Measurements from ENCODE around the gene NDNF.

Gene NDNF, protein sequence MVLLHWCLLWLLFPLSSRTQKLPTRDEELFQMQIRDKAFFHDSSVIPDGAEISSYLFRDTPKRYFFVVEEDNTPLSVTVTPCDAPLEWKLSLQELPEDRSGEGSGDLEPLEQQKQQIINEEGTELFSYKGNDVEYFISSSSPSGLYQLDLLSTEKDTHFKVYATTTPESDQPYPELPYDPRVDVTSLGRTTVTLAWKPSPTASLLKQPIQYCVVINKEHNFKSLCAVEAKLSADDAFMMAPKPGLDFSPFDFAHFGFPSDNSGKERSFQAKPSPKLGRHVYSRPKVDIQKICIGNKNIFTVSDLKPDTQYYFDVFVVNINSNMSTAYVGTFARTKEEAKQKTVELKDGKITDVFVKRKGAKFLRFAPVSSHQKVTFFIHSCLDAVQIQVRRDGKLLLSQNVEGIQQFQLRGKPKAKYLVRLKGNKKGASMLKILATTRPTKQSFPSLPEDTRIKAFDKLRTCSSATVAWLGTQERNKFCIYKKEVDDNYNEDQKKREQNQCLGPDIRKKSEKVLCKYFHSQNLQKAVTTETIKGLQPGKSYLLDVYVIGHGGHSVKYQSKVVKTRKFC

DNA sequence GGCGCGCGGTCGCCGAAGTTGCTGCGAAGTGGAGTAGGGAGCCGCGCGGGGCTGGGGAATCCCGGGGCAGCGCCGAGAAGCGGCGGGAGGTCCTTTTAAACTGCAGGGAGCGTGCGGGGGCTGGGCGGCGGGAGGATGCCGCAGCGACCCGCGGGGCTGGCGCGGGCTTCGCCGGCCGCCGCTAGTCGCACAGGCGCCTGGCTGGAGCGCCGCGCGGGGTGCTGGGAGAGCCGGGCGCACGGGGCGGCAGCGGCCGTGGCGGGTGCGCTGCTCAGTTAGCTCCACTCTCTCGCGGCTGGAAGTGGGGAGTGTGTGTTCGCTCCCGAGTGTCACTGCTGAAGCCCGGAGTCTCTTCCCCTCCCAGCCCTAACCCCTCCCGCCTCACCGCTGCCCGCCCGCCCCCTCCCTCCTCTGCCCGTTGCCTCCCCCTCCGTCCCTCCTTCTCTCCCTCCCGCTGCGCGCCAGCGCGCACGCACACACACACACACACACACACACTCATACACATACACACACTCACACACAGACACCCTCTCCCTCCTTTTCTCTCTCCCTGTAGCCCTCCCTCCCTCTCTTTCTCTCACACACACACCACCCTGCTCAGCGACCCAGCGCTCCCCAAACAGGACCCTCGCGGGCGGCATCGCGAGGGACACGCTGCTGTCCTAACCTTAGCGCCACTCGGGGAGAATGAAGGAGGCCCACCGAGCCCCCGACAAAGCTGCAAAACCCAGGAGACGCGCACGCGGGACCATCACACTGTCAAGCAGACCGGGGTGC is at the start of gene NDNF:
NDNF (minus strand) TSS at position 312 of the 780 bp plus-strand sequence. CDS start 26,698 bp downstream, outside the sequence.
- DNase-seq: peak in 1 of 2 experiments; percentile 36

DNA sequence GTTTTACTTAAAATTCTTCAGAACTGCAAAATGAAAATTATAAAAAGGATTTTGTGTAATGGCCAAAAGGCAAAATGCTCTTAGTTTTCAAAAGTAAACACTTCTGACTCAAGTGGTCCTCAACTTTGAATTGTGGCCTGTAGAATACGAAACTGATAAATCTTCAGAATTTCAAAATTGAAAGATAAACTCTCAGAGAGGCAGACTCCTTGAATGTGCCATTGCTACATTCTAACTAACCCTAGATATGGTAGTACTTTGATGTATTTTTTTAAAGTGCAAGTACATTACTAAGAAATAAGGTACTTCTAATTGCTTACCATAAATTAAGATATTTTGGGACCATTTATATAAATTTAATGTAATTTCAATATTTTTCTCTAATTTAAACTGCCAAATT is 47.4 kb upstream of the NDNF start:
- DNase-seq: no peak

DNA sequence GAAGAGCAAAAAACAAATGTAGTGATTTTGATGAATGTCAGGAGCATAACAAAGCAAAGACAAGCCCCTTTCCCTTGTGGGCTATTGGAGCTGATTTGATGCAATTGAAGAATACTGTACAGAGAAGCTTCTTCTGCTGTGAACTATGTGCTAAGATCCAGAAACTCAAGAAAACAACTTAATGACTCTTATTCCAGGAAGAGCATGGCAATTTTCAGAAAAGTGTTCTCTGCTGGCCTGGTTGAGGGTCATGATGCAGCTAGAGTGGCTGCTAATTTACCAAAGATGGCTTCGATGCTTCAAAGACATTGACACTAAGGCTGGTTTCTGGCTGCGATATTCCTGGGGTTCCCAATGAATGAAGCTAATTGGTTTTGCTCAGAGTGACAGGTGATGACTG is 46.0 kb upstream of the NDNF start:
- DNase-seq: no peak

DNA sequence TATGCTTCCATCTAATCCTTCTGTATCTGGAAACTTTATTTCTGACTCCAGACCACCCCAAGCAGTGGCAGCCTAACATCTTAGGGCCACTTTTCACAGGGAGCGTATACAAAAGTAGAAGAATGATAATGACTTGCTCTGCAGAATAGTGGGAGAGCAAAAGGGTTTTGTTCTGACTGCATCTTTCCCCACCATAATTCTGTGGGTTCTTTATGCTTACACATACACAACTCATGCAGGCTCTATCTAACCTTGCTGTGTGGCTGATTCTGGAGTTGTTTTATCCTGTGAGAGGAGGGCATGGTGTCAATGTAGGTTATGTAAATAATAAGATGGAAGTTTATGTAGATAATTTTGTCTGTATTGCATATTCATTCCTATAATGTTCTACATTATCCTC is 42.4 kb upstream of the NDNF start:
- DNase-seq: no peak

DNA sequence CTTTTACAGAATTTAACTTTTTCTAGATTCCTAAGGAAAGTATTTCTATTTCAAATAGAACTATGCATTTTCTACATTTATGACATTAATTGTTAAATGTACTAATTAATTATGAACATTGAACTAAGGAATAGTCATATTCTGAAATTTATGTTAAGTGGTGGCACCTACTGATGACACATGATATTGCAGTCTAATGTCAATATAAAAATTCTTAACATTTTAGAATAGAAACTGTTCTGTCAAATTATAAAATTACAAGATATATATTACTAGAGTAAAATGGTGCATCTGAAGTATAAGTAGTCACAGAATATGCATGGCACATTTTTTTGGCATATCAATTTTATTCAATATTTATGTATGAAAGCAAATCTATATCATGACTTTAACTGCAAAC is 40.2 kb upstream of the NDNF start:
- DNase-seq: no peak

- peak; percentile 70 to 71 for DNase-seq
These were observed 36.2 kb upstream of the NDNF start for GRCh38 chr4:121108557-121108956.

GRCh38 chr4:121107507-121107906 is 35.2 kb upstream of the NDNF start:
- no peak for DNase-seq

DNA sequence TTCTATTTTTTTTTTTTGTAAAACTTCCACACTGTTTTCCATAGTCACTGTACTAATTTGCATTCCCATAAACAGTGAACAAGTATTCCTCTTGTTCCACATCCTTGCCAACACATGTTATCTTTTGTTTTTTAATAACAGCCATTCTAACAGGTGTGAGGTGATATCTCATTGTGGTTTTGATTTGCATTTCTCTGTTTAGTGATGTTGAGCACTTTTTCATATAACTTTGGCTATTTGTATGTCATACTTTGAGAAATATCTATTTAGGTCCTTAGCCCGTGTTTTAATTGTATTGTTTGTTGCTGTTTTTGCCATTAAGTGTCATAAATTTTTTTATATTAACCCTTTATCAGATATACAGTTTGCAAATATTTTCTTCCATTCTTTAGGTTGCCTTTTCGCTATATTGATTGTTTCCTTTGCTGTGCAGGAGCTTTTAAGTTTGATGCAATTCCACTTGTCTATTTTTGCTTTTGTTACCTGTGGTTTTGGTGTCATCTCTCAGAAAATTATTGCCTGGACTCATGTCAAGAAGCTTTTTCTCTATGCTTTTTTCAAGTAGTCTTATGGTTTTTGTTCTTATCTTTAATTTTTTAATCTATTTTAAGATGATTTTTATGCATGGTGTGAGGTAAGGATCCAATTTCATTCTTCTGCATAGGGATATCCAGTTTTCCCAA is 27.9 kb upstream of the NDNF start:
- peak; percentile 10 to 38 for DNase-seq

DNA sequence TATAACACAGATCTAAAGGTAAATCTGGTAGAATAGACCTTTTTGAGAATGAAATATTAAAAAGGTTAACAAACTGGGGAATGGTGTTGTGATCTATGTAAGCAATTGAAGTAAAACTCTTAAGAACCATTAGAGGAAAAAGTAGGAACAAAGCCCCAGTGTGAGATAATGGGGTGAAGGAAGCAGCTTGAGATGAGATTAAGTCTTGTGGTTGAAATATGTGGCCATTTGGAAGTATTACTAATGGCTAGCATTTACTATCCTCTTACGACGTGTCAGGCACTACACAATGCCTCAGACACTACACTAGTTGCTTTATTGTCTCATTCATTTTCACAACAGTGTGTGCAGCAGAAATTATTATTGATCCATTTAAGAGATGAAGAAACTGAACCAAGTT is 25.9 kb upstream of the NDNF start:
- no peak for DNase-seq

- DNase-seq: peak in 1 of 2 experiments; percentile 28
These were observed 24.3 kb upstream of the NDNF start for GRCh38 chr4:121096629-121097028.

DNA sequence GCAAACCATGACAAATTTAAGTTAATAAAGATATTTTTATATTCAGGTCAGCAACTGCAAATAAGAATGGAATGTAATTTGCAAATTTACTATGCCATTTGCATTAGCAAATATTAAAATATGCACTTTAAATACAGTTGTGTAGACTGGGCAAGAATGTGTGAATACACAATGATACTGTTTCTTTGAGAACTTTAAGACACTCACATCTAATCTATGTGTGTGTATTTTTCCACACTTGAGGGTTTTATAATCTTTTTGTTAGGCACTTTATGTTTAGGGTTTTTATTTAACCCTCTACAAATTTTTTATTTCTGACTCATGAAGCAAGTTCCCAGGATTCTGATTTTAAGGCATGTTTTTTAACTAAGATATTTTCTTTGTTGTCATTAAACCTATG is 23.9 kb upstream of the NDNF start:
- DNase-seq: peak in 1 of 2 experiments; percentile 23

GRCh38 chr4:121094297-121094966 is 22.1 kb upstream of the NDNF start:
- DNase-seq: no peak

GRCh38 chr4:121093261-121093660 is 20.9 kb upstream of the NDNF start:
- no peak for DNase-seq

- DNase-seq: no peak
These were observed 19.6 kb upstream of the NDNF start for GRCh38 chr4:121091941-121092340.

DNA sequence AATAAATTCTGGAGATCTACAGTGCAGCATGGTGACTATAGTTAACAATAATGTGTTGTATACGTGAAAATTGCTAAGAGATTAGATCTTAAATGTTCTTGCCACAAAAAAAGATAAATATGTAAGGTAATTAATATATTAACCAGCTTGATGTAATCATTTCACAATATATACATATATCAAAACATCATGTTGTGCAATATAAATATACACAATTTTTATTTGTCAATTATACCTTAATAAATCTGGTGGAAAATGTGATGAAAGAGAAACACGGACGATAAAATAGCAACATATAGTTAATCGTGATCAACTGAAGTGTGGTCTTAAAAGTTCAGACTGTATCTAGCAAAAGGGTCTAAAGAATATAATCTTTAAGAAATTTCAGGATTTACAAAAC is 16.5 kb upstream of the NDNF start:
- DNase-seq: no peak

- DNase-seq: no peak
These were observed 7.0 kb upstream of the NDNF start for GRCh38 chr4:121079376-121079775.

DNA sequence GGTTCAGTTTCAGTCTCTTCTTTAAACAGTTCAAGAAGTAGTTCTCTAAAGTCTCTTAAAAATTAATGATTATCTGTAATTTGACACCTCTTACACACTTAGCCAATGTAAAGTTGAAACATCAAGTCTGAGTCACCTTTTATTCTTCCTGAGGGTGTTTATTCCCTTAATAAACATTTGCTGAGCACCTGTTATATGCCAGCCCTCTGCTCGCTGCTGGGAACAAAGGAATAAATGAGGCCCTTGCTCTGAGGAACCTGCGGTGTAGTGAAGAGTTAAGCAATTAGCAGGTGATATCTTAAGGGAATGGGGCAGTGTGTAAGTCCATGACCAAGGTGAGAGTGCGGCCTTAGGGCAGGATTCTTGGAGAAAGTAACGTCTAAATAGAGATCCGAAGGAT is 5.2 kb upstream of the NDNF start:
- no peak for DNase-seq

DNA sequence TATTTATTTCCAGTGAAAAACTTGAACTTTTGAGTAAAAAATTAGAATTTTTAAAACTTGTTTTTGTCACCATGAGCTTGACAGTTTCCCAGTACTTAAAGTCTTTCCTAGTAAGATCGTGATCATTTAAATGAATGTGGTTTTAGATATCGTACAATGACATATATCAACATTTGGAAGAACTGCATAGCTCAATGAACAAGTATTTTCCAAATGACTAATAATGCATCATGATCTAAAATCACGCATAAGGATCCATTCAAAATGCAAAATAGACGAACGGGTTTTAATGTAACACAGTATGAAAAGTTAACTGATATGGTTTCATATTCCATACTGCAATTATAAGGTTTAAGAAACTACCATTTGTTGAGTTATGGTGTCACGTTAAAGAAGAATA is 4.1 kb upstream of the NDNF start:
- no peak for DNase-seq

GRCh38 chr4:121073672-121074381 is 1.5 kb upstream of the NDNF start:
- DNase-seq: no peak

DNA sequence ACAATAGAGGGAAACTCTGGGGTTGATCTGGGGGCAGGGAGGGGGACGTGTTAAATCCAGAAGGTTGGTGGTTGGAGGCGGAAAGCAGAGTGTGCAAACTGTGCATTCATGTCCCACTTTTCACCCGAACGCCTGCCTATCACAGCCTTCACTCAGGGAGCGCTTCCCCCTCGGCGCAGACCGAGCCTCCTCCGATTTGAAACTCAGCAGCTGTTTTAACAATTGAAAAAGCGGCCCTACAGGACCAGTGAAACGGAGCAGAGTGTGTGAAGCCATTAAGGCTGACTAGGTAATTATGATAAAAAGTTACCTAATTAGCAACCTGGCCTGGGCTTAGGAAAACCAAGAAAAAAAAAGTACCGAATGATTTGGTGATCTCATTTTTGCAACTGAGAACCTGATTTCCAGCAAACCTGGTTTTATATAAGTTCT is 685 bp upstream of the NDNF start:
- DNase-seq: no peak

DNA sequence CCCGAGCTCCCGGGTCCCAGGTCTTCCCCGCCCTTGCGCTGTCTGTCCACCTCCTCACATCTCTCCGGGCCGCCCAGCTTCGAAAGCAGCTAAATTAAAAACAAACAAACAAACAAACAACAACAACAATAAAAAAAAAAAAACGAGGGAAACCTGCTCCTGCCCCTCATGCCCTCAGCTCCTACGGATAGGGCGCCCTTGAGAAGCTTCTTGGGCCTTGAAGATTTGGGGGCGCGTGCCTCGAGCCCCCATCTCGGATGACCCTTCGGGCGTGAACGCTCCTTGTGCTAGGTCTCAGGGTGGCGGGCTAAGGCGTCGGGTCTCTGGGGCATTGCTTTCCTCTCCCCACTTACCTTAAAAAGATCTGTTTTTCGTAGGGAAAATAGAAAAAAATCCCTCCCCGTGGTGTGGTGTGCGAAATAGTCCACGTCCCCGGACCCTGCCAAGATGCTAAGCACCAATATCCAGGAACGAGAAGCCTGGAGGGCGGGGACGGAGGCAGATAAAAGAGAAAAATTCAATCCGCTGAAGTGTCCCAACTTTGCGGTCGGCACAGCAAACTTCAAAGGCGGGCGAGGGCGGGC is 603 bp downstream of the NDNF start:
- DNase-seq: no peak
